ENCODE measurements around the gene HS3ST6. TPM values are rescaled to one million over a fixed set of nuclear protein-coding genes. Genes with fewer than 3 reads are reported as not detected.

The HS3ST6 gene
- total and polyA plus RNA-seq, 2 of the 13 experiments (the other 11 are each of a cell fraction or from before 2014, with no cell fraction given), result not detected

DNA sequence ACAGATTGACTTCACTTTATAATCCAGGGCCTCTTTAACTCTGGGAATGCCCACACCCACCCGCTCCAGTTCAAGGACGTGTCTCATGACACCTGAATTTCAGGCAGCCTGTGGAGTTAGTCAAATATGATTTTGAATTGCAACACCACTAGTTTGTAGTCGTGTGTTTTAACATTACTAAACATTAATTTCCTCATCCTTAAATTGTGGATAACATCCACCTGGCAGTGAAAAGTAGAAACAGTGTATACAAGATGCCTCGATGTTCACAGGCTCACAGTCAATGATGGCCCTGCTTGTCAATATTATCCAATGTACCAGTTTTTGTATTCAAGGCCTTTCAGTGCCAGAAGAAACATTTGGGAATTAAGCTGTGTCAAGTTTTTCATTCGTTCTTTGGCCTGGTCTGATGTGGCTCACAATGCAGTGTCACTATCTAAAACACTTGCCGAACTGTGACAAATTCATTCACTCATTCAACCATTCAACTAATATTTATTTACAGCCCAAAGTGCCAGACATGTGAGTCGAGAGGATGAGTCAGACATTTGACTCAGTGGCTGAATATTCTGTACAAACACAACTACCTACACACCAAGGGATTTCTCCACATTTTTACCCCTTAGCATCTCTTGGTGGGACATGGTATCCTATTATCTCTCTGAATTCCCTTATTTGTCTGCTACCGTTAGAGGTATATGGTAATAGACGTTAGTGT, 47.7 kb downstream of the HS3ST6 start (continued):
- TF ChIP-seq ZBTB7A (CRISPR knock-in tag; IDR thresholded peaks at IDR 0.05) (no peak), TGIF2 (CRISPR knock-in tag; IDR thresholded peaks at IDR 0.05) (peak; percentile 31; the same call in 1 of the 2 replicates), SOX6 (IDR thresholded peaks at IDR 0.05) (no peak), SOX6 (CRISPR knock-in tag; IDR thresholded peaks at IDR 0.05) (peak; percentile 50; the same call in 1 of the 2 replicates), MTA1 (CRISPR knock-in tag; IDR thresholded peaks at IDR 0.05; ENCODE audit: borderline replicate concordance) (no peak), ZNF468 (CRISPR knock-in tag; IDR thresholded peaks at IDR 0.05) (no peak), ZNF768 (CRISPR knock-in tag; IDR thresholded peaks at IDR 0.05) (no peak), ZNF740 (CRISPR knock-in tag; IDR thresholded peaks at IDR 0.05) (no peak), SAFB2 (CRISPR knock-in tag; IDR thresholded peaks at IDR 0.05; ENCODE audit: borderline replicate concordance, low read depth) (no peak), ZBED4 (CRISPR knock-in tag; IDR thresholded peaks at IDR 0.05; ENCODE audit: borderline replicate concordance) (no peak), ZNF569 (CRISPR knock-in tag; IDR thresholded peaks at IDR 0.05; ENCODE audit: borderline replicate concordance) (no peak), YEATS2 (CRISPR knock-in tag; IDR thresholded peaks at IDR 0.05; ENCODE audit: borderline replicate concordance) (no peak), U2AF2 (IDR thresholded peaks at IDR 0.05; ENCODE audit: low read depth, low read length) (no peak), TBX2 (CRISPR knock-in tag; IDR thresholded peaks at IDR 0.05; ENCODE audit: borderline replicate concordance) (peak; percentile 79), NFE2L2 (IDR thresholded peaks at IDR 0.05; ENCODE audit: low read length) (0 out of 2 replicates have a peak, but pooled peaks have one; percentile 20), ZNF354B (CRISPR knock-in tag; IDR thresholded peaks at IDR 0.05) (no peak)
- TF ChIP-seq, protein P1, sequence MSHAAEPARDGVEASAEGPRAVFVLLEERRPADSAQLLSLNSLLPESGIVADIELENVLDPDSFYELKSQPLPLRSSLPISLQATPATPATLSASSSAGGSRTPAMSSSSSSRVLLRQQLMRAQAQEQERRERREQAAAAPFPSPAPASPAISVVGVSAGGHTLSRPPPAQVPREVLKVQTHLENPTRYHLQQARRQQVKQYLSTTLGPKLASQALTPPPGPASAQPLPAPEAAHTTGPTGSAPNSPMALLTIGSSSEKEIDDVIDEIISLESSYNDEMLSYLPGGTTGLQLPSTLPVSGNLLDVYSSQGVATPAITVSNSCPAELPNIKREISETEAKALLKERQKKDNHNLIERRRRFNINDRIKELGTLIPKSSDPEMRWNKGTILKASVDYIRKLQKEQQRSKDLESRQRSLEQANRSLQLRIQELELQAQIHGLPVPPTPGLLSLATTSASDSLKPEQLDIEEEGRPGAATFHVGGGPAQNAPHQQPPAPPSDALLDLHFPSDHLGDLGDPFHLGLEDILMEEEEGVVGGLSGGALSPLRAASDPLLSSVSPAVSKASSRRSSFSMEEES (CRISPR knock-in tag; IDR thresholded peaks at IDR 0.05), result peak; percentile 27
- TF ChIP-seq, protein P2, sequence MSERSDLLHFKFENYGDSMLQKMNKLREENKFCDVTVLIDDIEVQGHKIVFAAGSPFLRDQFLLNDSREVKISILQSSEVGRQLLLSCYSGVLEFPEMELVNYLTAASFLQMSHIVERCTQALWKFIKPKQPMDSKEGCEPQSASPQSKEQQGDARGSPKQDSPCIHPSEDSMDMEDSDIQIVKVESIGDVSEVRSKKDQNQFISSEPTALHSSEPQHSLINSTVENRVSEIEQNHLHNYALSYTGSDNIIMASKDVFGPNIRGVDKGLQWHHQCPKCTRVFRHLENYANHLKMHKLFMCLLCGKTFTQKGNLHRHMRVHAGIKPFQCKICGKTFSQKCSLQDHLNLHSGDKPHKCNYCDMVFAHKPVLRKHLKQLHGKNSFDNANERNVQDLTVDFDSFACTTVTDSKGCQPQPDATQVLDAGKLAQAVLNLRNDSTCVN (CRISPR knock-in tag; IDR thresholded peaks at IDR 0.05; ENCODE audit: borderline replicate concordance), result no peak
- TF ChIP-seq, protein P3, sequence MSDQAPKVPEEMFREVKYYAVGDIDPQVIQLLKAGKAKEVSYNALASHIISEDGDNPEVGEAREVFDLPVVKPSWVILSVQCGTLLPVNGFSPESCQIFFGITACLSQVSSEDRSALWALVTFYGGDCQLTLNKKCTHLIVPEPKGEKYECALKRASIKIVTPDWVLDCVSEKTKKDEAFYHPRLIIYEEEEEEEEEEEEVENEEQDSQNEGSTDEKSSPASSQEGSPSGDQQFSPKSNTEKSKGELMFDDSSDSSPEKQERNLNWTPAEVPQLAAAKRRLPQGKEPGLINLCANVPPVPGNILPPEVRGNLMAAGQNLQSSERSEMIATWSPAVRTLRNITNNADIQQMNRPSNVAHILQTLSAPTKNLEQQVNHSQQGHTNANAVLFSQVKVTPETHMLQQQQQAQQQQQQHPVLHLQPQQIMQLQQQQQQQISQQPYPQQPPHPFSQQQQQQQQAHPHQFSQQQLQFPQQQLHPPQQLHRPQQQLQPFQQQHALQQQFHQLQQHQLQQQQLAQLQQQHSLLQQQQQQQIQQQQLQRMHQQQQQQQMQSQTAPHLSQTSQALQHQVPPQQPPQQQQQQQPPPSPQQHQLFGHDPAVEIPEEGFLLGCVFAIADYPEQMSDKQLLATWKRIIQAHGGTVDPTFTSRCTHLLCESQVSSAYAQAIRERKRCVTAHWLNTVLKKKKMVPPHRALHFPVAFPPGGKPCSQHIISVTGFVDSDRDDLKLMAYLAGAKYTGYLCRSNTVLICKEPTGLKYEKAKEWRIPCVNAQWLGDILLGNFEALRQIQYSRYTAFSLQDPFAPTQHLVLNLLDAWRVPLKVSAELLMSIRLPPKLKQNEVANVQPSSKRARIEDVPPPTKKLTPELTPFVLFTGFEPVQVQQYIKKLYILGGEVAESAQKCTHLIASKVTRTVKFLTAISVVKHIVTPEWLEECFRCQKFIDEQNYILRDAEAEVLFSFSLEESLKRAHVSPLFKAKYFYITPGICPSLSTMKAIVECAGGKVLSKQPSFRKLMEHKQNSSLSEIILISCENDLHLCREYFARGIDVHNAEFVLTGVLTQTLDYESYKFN (CRISPR knock-in tag; conservative IDR thresholded peaks at IDR 0.05), result peak; percentile 62; the same call in 1 of the 2 replicates
